ENCODE results near the gene MANEAL. TPM values are rescaled to one million over a fixed set of nuclear protein-coding genes. Genes with fewer than 3 reads are reported as not detected.

MANEAL gene
- total and polyA plus RNA-seq, 2 experiments from 2014 or later, result 0.23 to 0.65 TPM

- no peaks in the 10 kb centered on the region for H3K36me3 ChIP-seq (ENCODE audit: low read depth)
- H2AFZ ChIP-seq, result no peak overlapping the region
- H3K4me3 ChIP-seq, result no peak overlapping the region
- H3K9me3 ChIP-seq (ENCODE audit: low read depth), result no peaks in the 10 kb centered on the region
- no peaks in the 10 kb centered on the region for H4K20me1 ChIP-seq (ENCODE audit: insufficient read depth)
- no peaks in the 10 kb centered on the region for H3K4me1 ChIP-seq (ENCODE audit: insufficient read depth)
- DNase-seq, result no peak
- 48 to 49% methylated on average over 4 of the region's 4 CpGs for WGBS, 2 experiments (ENCODE audit: low coverage in 1 of 2, low lambda C conversion rate in 2 of 2, missing lambda C conversion rate in 2 of 2)
- no peak for TF ChIP-seq EZH2phosphoT487 (IDR thresholded peaks at IDR 0.05; ENCODE audit: insufficient read depth, low read depth)
- no peak for TF ChIP-seq EZH2 (IDR thresholded peaks at IDR 0.05; ENCODE audit: insufficient read depth, poor library complexity, severe bottlenecking)
- no peak overlapping the region for H3K9ac ChIP-seq
- no peak overlapping the region for H3K27ac ChIP-seq
- no peaks in the 10 kb centered on the region for H3F3A ChIP-seq (ENCODE audit: insufficient read depth)
- no peak overlapping the region for H3K4me2 ChIP-seq (ENCODE audit: unreplicated experiment)
- H3K79me2 ChIP-seq (ENCODE audit: insufficient read depth), result no peaks in the 10 kb centered on the region
- no peaks in the 10 kb centered on the region; the same call in 1 of the 2 replicates for H3K27me3 ChIP-seq (replicated peaks; ENCODE audit: insufficient read depth)
- in situ Hi-C loops (cut with MboI), result no loop called here
- no peaks in the 10 kb centered on the region for H3K9me2 ChIP-seq (ENCODE audit: insufficient read depth)
Observed at GRCh38 chr1:37776946-37777516, 16.6 kb upstream of the MANEAL start.

- Histone ChIP-seq H3K9me2 (ENCODE audit: insufficient read depth) (no peaks in the 10 kb centered on the region), H3K9me3 (ENCODE audit: low read depth) (no peaks in the 10 kb centered on the region), H3K27me3 (replicated peaks; ENCODE audit: insufficient read depth) (no peaks in the 10 kb centered on the region; the same call in 1 of the 2 replicates), H3K27ac (no peak overlapping the region), H3K36me3 (ENCODE audit: low read depth) (no peaks in the 10 kb centered on the region), H3K4me2 (ENCODE audit: unreplicated experiment) (no peak overlapping the region), H3K4me1 (ENCODE audit: insufficient read depth) (no peaks in the 10 kb centered on the region), H3K79me2 (ENCODE audit: insufficient read depth) (no peaks in the 10 kb centered on the region), H3K9ac (no peak overlapping the region), H3F3A (ENCODE audit: insufficient read depth) (no peaks in the 10 kb centered on the region), H3K4me3 (no peak overlapping the region), H2AFZ (no peak overlapping the region), H4K20me1 (ENCODE audit: insufficient read depth) (no peaks in the 10 kb centered on the region)
- TF ChIP-seq EZH2phosphoT487 (IDR thresholded peaks at IDR 0.05; ENCODE audit: insufficient read depth, low read depth), result no peak
- no peak for TF ChIP-seq EZH2 (IDR thresholded peaks at IDR 0.05; ENCODE audit: insufficient read depth, poor library complexity, severe bottlenecking)
- WGBS, 2 experiments (ENCODE audit: low coverage in 1 of 2, low lambda C conversion rate in 2 of 2, missing lambda C conversion rate in 2 of 2), result 43 to 52% methylated on average over 3 of the region's 3 CpGs
- in situ Hi-C loops (cut with MboI), result no loop called here
- no peak for DNase-seq
Observed at GRCh38 chr1:37778654-37779053, 15.0 kb upstream of the MANEAL start.

DNA sequence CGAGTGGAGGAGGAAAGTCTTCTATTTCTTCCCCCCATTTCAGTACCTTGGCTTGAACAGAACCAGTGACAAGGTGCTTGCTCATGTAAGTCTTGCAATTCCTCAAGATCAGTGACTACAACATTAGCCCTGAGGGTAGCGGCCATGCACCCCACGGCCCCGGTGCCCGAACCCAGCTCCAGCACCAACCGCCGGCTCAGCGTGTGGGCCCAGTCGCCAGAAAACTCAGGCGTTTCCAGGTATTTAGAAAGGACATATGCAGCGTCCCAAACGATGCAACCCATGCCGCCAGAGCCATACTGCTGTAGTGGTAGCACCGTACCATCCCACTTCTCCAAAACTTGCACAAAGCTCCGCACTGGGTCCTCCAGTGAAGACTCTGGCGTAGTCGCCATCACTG is 11.2 kb upstream of the MANEAL start:
- H3K36me3 ChIP-seq (ENCODE audit: low read depth), result no peaks in the 10 kb centered on the region
- TF ChIP-seq EZH2 (IDR thresholded peaks at IDR 0.05; ENCODE audit: insufficient read depth, poor library complexity, severe bottlenecking) (no peak), EZH2phosphoT487 (IDR thresholded peaks at IDR 0.05; ENCODE audit: insufficient read depth, low read depth) (no peak)

DNA sequence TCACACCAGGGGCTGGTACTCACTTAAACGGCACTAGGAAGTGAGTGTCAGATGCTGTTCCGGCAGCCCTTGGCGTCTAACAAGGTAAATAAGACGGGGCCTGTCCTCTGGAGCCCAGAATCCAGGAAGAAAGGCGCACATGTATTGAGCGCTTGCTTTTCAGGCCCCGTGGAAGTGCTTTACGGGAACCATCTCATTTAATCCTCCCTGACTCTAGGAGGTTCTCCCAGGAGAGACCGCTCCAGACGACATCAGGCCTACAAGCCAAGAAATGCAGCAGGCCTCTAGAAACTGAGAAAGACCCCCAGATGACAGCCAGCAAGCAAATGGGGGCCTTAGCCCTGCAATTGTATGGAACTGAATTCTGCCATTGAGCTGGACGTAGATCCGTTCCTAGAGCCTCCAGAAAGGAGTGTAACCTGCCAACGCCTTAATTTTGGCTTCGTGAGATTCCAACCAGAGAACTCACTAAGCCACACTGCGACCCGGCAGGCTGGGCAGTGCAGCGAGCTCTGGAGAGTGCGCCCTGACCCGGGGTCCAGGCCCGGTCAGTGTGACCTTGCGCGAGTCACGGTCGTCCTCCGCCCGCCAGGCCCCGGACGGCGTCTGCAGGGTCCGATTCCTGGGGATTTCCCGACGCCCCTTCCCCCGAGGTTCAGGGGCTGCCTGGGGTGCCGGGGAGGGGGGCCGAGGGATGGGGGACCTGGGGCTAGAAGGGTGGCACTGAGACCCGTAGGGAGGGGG is 532 bp upstream of the MANEAL start:
- in situ Hi-C loops (cut with MboI), result no loop called here
- Histone ChIP-seq H3K4me2 (ENCODE audit: unreplicated experiment) (peak overlapping the region; percentile 88), H3K9me2 (ENCODE audit: insufficient read depth) (no peaks in the 10 kb centered on the region), H3K36me3 (ENCODE audit: low read depth) (no peaks in the 10 kb centered on the region), H3K9ac (no peak overlapping the region), H3K4me3 (no peak overlapping the region), H4K20me1 (ENCODE audit: insufficient read depth) (no peaks in the 10 kb centered on the region), H3K27me3 (replicated peaks; ENCODE audit: insufficient read depth) (peaks cover 35% of the 10 kb centered on the region), H3F3A (ENCODE audit: insufficient read depth) (no peaks in the 10 kb centered on the region), H3K27ac (no peak overlapping the region), H3K4me1 (ENCODE audit: insufficient read depth) (no peaks in the 10 kb centered on the region), H3K9me3 (ENCODE audit: low read depth) (no peaks in the 10 kb centered on the region), H2AFZ (no peak overlapping the region), H3K79me2 (ENCODE audit: insufficient read depth) (no peaks in the 10 kb centered on the region)
- 39 to 46% methylated on average over 24 to 31 of the region's 36 CpGs for WGBS, 2 experiments (ENCODE audit: low coverage in 1 of 2, low lambda C conversion rate in 2 of 2, missing lambda C conversion rate in 2 of 2)
- DNase-seq, result no peak
- no peak for TF ChIP-seq EZH2 (IDR thresholded peaks at IDR 0.05; ENCODE audit: insufficient read depth, poor library complexity, severe bottlenecking)
- TF ChIP-seq EZH2phosphoT487 (IDR thresholded peaks at IDR 0.05; ENCODE audit: insufficient read depth, low read depth), result no peak

More for the DNA sequence above, 11.2 kb upstream of the MANEAL start:
- Histone ChIP-seq H4K20me1 (ENCODE audit: insufficient read depth) (no peaks in the 10 kb centered on the region), H3K4me2 (ENCODE audit: unreplicated experiment) (no peak overlapping the region), H3K79me2 (ENCODE audit: insufficient read depth) (no peaks in the 10 kb centered on the region), H3K9ac (no peak overlapping the region), H3K27ac (no peak overlapping the region), H3K4me3 (no peak overlapping the region), H3K9me3 (ENCODE audit: low read depth) (no peaks in the 10 kb centered on the region), H3K9me2 (ENCODE audit: insufficient read depth) (no peaks in the 10 kb centered on the region), H2AFZ (no peak overlapping the region), H3F3A (ENCODE audit: insufficient read depth) (no peaks in the 10 kb centered on the region), H3K4me1 (ENCODE audit: insufficient read depth) (no peaks in the 10 kb centered on the region), H3K27me3 (replicated peaks; ENCODE audit: insufficient read depth) (no peaks in the 10 kb centered on the region; the same call in 1 of the 2 replicates)
- 59% methylated on average over 17 of the region's 17 CpGs for WGBS, 2 experiments (ENCODE audit: low coverage in 1 of 2, low lambda C conversion rate in 2 of 2, missing lambda C conversion rate in 2 of 2)
- DNase-seq, result no peak
- in situ Hi-C loops (cut with MboI), result no loop called here

Data from GM23248 (cell line).